GM12892 (cell line): ENCODE results near the gene HDGFL3.

Source experiments
- DNase-seq: peaks from one replicate; pipeline ENCODE4 v3.0.0; 2011; ENCODE audit not compliant: insufficient read length
- FAIRE-seq: peaks from 2 replicates; lab custom pipeline; 2011; peaks lifted over from hg19 to GRCh38; lab: Jason Lieb, UNC
- POLR2A ChIP-seq: IDR thresholded peaks from 2 replicates; pipeline ENCODE4 v1.6.1; 2011; ENCODE audit warnings: low read depth, low read length, control low read depth
- POLR2AphosphoS5 ChIP-seq: IDR thresholded peaks from 2 replicates; pipeline ENCODE4 v1.6.1; 2011; ENCODE audit warnings: low read depth, low read length, control low read depth
- TAF1 ChIP-seq: IDR thresholded peaks from 2 replicates; pipeline ENCODE4 v1.6.1; 2011; ENCODE audit warnings: low read depth, mild to moderate bottlenecking, control low read depth, low read length, borderline replicate concordance

Gene HDGFL3

DNA sequence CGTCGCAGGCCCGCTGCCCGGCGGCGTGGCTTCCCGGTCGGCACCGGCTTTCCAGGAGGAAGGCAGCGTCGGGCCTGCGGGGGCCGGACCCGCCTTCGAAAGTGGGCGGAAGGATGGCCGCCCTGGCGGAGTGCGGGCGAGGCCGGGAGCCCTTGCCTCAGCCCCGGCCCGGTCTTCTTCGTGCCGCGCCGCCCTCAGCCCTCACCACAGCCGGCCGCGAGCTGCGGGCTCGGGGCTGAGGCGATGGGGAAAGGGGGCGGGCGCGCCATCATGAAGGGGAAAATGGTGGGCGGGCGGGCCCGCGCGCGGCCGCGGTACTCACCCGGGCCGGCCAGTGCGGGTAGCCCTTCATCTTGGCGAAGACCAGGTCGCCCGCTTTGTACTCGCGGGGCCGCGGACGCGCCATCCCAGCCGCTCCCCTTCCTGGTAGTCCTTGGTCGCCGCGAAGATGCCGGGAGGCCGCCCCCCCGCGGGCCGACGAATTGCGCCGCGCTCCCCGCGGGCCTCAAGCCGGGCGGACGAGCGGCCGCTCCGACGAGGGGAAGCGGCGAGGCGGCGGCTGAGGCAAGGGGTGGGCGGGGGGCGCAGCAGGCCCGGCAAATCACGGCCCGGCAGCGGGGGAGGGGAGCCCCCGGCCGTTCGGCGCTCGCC, 489 bp downstream of the HDGFL3 start:
- FAIRE-seq (no peak), DNase-seq (peak; percentile 43)
- TF ChIP-seq POLR2AphosphoS5: no peak
- no peak for TF ChIP-seq TAF1
- no peak; the same call in 1 of the 2 replicates for TF ChIP-seq POLR2A

DNA sequence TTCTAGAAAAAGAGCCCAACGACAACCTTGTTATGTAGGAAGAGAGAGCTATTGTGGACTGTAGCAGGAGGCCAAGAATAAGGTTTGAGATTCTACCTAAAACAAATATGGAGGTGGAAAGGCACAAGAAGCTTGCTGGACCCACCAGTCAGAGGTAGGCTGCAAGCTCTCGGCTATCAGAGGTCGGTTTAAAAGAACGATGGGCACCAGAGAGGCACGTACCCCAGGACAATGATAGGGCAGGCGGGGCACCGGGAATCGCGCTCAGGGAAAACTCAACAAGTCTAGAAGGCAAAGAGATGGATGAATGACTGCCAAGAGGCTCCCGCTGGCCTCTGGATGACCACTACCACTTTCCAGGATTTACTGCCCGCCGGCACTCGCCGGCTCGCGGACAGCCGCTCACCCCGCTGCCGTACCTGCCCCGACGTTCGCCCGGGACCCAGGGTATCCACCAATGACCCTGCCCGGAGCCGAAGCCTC, 1.1 kb downstream of the HDGFL3 start:
- DNase-seq (no peak), FAIRE-seq (no peak)
- TF ChIP-seq TAF1: no peak
- TF ChIP-seq POLR2A: no peak
- no peak for TF ChIP-seq POLR2AphosphoS5

DNA sequence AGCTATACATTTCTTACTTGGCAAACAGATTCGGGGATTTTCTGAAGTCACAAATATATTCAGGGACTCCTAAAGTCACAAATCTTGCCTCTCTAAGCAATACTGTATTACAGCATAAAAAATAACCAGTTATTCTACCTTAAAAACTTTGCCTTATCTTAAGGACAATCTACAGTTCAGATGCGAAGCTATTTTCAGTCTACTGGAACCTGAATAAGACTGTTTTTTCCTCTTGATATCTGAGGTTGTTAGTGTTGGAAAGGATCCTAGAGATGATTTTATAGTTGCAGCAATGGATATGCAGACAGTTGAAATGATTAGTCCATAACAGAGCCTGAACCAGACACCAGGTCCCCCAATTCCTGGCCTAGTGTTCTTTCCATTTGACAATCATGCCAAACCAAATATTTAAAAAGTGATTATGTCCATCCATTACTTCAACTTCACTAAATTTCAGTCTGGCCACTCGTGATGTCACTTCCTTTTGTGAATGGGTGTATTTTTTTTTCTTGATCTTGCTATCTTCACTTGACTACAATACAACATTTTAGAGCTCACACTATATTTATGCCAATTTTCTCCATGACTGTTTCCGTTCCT, 1.8 kb downstream of the HDGFL3 start:
- TF ChIP-seq POLR2A (no peak), TAF1 (no peak), POLR2AphosphoS5 (no peak)
- FAIRE-seq (no peak), DNase-seq (no peak)

DNA sequence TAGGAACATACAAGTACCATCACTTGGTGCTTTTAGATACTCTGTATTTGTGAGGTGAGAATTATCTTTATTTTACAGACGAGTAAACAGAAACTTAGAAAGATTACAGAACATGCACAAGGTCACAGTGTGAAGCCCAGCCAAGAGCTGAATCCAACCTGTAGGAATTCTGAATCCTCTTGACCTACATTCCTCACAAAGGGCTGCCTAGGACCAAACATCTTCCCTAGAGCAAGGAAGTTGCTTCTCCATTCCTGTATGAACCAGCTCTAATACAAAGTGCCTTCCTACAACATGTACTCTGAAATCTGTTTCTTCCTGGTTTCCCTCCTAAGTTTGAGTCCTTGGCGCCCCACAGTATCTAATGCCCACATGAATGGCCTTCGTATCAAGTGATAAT, 2.9 kb downstream of the HDGFL3 start:
- DNase-seq: no peak
- peak; percentile 72 for FAIRE-seq
- TF ChIP-seq POLR2A: no peak
- no peak for TF ChIP-seq POLR2AphosphoS5
- no peak for TF ChIP-seq TAF1

DNA sequence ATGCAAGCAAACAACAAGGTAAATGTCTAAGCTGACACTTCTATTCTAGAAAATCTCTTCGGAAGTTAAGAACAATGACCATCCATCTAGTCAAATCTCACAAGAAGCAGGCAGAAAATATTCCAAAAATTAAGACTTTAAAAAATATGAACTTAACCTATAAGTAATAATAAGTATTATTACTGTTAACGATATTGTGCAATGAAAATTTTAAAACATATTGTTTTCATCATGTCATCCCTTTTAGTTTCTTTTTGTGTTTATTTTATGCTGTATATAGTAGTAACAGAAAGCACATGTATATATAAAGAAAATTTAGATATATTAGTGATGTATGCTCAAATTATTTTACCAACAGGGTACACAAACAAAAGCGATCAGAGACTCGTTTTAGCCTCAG, 4.1 kb downstream of the HDGFL3 start:
- FAIRE-seq (no peak), DNase-seq (no peak)
- no peak for TF ChIP-seq POLR2A
- TF ChIP-seq POLR2AphosphoS5: no peak
- no peak for TF ChIP-seq TAF1

GRCh38 chr15:83200589-83200988, 7.0 kb downstream of the HDGFL3 start:
- DNase-seq (no peak), FAIRE-seq (no peak)
- no peak for TF ChIP-seq TAF1
- TF ChIP-seq POLR2AphosphoS5: no peak
- no peak for TF ChIP-seq POLR2A

DNA sequence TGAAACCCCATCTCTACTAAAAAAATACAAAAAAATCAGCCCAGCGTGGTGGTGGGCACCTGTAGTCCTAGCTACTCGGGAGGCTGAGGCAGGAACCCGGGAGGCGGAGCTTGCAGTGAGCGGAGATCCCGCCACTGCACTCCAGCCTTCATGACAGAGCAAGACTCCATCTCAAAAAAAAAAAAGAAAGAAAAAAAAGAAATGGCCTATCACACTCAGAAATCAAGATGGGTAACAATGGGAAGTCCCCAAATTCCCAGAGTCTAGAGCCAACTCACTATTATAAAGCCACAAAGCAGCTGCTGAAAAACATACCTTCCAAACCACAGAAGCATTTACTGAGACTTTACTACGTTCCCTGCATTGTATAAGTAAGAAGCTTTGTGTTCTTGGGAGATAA, 7.5 kb downstream of the HDGFL3 start:
- FAIRE-seq: no peak

GRCh38 chr15:83199288-83199687, 8.3 kb downstream of the HDGFL3 start:
- peak; percentile 72 for FAIRE-seq
- no peak for DNase-seq
- TF ChIP-seq TAF1 (no peak), POLR2AphosphoS5 (no peak), POLR2A (no peak)

More for the DNA sequence above, 7.5 kb downstream of the HDGFL3 start:
- no peak for TF ChIP-seq POLR2AphosphoS5
- TF ChIP-seq POLR2A: no peak
- no peak for TF ChIP-seq TAF1
- no peak for DNase-seq

DNA sequence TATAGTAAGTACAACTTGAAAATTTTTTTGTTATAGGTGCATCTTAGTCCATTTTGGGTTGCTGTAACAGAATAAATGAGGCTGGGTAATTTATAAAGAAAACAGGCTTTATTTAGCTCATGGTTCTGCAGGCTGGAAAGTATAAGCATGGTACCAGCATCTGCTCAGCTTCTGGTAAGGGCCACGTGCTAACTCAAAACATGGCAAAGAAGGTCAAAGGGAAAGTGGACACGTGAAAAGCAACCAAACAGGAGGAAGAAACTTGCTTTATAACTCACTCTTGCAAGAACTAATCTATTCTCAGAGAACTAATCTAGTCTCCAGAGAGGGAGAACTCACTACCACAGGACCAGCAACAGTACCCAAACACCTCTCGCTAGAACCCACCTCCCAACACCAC, 9.1 kb downstream of the HDGFL3 start:
- DNase-seq (no peak), FAIRE-seq (peak; percentile 77)
- TF ChIP-seq POLR2A: no peak
- TF ChIP-seq TAF1: no peak
- no peak for TF ChIP-seq POLR2AphosphoS5

DNA sequence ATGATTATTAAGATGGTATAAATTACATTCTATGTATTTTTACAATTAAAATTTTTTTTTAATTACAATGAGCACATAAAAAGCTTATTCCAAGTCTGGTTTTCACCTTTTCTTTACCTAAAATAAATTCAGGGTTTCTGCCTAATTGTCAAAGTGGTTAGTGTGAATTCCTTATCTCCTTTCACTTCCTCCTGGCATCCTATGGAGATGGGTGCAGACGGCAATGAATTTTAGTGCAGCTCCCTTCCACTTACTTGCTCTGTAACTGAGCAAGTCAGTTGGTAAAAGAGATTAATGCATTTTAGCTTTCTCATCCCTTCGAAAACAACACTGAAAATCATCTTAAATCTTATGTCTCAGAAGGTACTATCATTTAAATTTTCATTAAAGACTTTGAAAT, 13.1 kb downstream of the HDGFL3 start:
- DNase-seq: no peak
- FAIRE-seq: peak; percentile 89
- TF ChIP-seq POLR2A (no peak), TAF1 (no peak), POLR2AphosphoS5 (no peak)

DNA sequence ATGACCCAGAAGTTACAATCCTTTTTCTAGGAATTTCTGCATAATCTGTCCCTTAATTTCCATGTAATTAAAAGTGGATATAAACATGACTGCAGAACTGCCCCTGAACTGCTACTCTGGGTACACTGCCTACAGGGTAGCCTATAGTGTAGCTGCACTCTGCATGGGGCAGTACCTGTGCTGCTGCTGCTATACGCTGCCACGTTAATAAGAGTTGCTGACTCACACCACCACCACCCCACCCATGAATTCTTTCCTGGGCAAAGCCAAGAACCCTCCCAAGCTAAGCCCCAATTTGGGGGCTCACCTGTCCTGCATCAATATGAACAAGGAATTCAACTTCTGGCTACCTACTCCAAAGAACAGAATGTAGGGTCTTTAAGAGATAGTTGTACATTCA, 13.9 kb downstream of the HDGFL3 start:
- peak; percentile 14 for FAIRE-seq
- no peak for TF ChIP-seq TAF1
- TF ChIP-seq POLR2A: no peak
- TF ChIP-seq POLR2AphosphoS5: no peak

DNA sequence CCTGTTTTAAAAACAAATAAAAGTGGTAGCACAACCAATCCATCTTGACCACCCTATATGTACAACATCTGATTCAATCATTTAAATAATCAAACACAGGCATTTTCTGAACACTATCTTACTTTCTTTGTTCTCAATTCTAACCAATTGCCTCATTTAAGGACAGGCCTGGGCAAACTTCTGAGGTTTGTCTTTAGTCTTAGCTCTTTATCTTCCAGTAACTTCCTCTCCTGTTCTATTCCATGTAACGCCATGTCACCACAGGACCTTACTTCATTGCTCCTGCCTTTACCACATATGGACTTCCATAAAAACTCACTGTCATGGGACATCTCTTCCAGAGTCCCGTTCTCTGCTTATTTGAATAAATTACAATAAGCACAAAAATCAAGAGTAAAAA, 14.9 kb downstream of the HDGFL3 start:
- FAIRE-seq (peak; percentile 70), DNase-seq (no peak)
- no peak for TF ChIP-seq POLR2A

More for the DNA sequence above, 13.9 kb downstream of the HDGFL3 start:
- DNase-seq: no peak
